GM18861 (cell line): ENCODE measurements around the gene IER5L.
"Not testable (repeated sequence)": the region's sequence is repeated elsewhere in the genome, so short reads cannot be mapped to it uniquely, and the experiment has no call there.

Source experiments
- ATAC-seq: cut with Tn5 transposase; IDR thresholded peaks from one replicate; pipeline ENCODE4 v1.9.1; 2021; ENCODE audit not compliant: unreplicated experiment

IER5L gene

DNA sequence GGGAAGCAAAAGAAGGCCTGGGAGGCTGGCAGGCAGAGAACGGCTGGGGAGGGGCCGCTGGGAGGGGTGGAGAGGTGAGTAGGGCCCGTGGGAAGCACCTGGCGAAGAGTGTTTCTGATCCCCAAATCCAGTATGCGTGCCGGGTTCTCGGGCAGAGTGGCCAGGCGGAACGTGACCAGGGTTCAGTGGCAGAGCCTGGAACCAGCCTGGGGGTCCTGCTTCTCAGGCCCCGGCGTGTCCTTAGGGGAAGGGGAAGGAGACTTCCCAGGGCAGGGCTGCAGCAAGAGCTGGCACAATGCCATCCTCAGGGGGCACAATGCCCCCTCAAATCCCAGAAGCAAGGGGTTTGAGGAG lies 25.5 kb upstream of the IER5L start:
- no peak for ATAC-seq

DNA sequence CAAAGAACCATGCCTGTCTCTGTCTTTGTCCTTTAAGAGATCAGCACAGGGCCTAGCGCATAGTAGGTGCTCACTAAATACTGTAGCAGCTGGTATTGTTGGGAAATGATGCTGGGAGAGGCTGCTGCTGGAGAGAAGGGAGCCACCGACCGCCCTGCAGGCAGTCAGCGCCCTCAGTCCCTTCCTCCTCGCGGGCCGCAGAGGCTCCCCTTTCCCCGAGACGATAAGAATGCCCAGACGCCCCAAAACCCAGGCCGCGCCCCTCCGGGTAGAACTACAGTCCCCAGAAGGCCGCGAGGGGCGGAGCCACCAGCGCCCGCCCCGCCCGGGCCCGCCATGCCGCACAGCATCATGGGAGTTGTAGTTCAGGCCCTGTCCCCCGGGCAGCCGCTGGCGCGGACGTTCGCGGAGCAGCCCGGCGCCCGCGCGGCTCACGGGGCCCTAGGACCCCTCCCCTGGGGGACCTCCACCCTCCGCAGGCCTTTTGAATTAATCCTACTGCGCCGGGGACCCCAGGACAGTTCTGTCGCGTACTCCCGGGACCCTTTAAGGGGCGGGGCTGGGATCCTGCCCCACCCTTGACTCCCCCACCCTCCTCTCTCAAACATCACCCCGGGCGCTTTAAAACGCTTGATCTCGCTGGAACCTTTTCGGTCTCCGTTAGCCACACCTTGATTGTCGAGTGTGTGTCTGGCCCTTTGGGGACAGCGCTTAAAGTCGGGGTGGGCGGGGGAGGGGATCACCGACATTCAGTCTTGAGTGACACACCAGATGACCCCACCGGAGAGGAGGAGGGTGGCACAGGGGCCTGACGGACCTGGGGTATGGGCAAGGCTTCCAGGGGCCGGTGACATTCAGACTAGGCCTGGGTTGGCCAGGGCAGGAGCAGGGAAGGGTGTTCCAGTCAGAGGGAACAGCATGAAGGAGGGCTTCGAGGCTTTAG lies 24.8 kb upstream of the IER5L start:
- ATAC-seq: peak; percentile 74

- no peak for ATAC-seq
Measured at GRCh38 chr9:129201866-129202265, 23.8 kb upstream of the IER5L start.

GRCh38 chr9:129201289-129201688 lies 23.2 kb upstream of the IER5L start:
- no peak for ATAC-seq

DNA sequence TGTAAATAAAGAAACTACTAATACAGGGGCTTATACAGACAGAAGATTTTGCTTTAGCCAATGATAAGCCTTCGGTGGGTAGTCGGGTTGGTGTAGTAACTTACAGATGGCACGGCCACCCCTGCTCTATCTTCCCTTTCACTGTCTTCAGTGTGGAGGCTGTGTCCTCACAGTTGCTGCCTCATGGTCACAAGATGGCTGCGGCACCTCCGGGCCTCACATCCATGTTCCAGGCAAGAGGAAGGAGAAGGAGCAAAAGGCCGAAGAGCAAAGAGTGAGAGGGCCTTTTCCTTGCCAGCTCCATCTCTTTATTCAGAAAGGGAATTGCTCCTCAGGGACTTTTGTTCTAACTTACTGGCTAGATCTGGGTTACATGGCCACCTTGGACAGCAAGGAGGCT lies 22.2 kb upstream of the IER5L start:
- ATAC-seq: no peak

DNA sequence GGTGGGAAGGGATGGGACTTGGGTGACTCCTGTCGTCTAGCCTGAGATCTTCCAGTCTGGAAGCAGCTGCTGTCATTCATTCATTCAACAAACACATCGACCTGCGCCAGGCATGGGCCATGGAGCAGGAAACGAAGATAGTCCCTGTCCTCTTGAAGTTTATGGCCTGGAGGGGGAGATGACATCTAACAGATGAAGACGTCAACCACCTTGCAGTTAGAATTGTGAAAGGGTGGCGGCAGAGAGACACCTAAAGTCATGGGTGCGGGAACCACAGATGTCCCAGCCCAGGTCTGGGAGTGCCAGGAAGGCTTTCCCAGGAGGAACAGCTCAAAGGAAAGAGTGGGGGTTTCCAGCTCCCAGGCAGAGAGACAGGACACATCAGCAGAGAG lies 21.0 kb upstream of the IER5L start:
- ATAC-seq: no peak

DNA sequence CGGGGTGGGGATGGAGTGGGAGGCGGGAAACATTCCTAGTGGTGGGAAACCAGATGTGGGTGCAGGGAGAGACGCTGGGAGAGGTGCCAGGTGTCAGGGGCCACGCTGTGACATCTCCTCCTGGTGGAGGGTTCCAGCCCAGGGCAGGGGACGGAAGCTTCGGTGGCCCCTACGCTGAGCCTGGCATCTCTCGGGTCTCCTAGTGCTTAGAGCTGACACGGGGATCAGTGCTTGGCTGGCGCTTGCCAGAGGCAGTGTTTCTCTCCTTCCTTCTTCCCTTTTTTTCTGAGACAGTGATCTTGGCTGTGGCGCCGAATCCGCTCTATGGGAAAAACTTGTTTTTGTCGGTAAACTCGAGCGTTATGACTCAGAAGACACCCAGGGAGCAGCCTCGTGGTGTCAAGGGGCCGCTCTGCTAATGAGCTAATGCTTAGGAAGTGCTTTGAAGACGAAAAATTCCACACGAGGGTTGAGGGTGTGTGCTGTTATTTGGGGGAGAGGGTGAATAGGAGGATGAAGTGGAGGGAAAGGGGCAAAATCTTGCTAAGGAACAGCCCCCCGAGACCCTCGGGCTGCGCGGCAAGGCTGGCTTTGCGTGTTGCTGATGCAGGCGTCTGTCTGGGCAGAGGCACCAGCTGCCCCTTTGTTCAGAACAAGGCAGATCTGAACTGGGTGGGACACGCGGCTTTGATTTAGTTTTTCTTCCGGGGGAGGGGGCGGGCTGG lies 20.4 kb upstream of the IER5L start:
- ATAC-seq: no peak

GRCh38 chr9:129197978-129198318 lies 19.9 kb upstream of the IER5L start:
- ATAC-seq: no peak

GRCh38 chr9:129197045-129197444 lies 19.0 kb upstream of the IER5L start:
- not testable (repeated sequence) for ATAC-seq

DNA sequence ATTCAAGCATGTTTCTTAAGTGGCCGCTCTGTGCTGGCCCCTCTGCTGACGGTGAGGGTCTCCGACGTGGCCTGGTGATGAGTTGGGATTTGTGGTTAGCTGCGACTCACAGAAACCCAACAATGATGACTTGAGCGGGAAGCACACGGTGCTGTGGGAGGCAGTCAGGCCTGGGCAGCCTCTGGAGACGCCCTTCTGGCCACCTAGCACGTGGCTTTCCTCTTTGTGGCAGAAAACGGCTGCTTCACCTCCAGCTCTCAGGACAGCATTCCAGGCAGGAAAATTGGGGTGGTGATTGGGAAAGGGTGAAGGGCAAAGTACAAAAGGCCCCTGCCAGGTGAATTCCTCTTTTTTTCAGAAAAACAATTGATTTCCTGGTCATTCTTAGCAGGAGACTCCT lies 17.5 kb upstream of the IER5L start:
- no peak for ATAC-seq

DNA sequence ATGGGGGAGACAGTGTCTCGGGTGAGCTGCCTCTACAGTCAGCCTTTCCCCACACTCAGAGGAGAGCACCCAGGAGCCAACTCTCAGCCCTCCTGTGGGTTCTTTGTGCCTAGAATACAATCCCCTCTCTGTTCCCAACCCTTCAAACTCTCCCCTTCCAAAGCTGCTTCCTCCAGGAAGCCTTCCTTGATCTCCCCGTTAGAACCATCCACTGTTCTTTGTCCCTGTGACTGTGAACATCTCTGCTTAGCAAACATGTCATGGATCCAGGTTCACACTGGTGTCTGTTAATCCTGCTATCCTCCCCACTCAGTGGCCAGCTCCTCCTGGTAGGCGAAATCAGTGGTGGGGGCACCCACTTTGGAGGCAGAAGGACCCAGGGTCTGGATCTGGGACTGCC lies 16.2 kb upstream of the IER5L start:
- ATAC-seq: no peak

- no peak for ATAC-seq
Measured at GRCh38 chr9:129193655-129194054, 15.6 kb upstream of the IER5L start.

- no peak for ATAC-seq
Measured at GRCh38 chr9:129191234-129191633, 13.2 kb upstream of the IER5L start.

- ATAC-seq: not testable (repeated sequence)
Measured at GRCh38 chr9:129189971-129190370, 11.9 kb upstream of the IER5L start.

- ATAC-seq: no peak
Measured at GRCh38 chr9:129187042-129187441, 9.0 kb upstream of the IER5L start.

GRCh38 chr9:129185991-129186390 lies 7.9 kb upstream of the IER5L start:
- no peak for ATAC-seq

DNA sequence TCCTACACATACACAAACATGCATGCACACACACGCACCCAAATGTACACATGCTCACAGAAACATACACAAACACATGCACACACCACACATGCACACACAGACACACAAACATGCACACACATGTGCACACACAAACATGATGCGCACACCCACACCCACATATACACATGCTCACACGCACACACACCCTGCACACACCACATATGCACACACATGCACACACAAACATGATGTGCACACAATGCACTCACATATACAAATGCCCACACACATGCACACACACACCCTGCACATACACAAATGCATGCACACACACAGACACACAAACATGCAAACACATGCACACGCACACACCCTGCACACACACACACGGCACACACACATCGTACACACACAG lies 7.3 kb upstream of the IER5L start:
- ATAC-seq: no peak

DNA sequence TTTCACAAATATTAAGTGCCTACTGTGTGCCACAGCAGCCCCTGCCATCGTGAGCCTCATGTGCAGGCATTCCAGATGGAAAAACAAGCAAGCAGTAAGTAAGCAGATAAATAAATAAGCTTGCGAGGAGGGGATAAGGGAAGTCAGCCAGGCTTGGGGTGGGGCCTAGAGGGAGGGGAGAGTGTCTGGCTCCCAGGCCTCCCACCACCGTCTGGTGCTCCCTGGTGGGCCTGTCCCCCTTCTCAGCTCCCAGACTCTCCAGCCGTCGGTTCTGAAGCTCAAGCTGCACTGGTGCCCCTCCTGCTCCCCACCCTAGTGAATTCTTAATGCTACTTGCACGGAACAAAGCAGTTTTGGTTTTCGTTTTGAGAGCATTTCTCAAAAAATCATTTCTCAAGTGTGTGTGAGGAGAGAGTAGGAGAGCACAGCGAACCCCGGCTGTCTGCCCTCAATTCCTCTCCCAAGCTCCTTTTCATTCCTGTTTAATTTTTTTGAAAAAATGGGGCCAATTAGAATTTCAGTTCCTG lies 6.6 kb upstream of the IER5L start:
- no peak for ATAC-seq

DNA sequence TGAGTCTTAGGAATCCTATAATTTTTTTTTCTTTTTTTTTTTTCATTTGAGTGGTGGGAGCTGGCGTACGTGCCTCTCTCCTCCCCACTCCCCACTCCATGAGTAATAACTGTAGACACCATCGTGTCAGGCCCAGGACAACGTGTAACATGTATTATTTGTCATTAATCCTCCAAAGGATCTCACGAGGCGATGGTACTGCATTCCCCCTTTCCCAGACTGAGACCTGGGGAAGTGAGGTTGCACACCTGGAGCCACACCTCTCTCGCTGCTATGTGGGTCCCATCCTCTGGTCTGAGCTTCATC lies 6.1 kb upstream of the IER5L start:
- ATAC-seq: no peak

DNA sequence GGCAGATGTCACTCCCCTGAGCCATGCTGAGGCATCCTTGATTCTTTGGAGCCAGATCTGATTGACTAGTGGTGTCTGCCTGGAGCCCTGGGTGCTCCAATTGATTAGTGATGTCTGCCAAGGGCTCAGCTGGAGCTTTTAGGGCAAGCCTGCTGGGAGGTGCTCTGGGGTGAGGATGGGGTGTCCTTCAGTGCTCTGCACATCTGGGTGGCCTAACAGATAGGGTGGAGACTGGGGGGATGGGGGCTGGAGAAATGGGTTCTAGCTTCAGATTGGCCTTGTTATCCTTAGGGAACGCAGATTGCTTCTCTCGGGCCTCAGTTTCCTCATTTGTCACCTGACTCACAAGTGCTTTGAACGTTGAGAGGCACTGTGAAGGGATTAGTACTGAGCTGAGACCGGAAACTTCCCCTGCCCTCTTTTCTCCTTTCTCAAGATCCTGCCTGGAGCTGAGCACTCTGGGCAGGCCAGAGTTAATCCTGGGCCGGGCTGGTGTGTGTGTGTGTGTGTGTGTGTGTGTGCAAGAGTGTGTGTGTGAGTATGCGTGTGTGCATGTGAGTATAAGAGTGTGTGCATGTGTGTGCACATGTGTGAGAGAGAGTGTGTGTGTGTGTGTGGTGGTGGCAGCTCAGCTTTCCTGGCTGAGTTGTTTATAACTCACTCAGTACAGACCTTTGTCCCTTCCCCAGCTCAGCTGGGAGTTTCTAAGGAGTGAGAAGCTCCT lies 5.6 kb upstream of the IER5L start:
- no peak for ATAC-seq

DNA sequence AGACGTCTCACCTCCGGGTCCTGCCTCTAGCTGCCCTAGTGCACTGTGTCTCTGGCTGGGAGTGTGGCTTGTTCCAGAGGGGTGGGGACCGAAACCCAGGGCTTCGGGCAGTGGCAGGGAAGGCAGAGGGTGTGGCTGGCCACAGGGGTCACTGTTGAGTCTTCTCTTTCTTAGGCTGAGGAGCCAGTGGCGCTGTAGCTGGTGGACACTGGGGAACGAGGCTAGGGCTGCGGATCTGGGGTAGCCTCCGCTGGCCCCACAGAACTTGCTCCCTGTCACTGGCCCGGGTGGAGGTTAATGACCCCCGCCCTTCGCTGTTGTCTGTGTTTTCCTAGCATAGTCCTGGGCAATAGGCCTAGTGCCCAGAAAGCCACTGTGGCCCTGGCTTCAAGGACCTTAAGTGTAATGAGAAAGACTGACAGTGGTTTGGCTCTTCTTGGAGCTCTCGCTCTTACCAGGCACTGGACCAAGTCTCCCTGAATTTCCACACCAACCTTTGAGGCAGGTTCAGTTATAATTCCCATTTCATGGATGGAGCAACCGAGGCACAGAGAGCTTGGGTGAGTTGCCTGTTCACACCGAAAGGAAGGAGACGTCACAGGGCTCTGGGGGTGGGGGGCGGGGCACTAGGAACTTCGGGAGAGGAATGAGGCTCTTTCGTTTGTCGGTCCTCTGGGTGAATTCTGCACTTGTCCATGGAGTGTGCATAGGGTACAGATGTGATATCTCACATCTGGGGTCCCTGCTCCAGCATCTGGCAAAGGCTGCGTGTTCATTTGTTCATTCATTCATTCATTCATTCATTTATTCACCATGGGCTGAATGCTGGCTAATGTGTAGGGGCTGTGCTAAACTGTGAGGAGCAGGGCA lies 4.8 kb upstream of the IER5L start:
- ATAC-seq: no peak
